HEK293 (cell line): ENCODE measurements around the gene MYO1E.

ENCODE experiments used
- CTCF ChIA-PET: fragments of 350-600 bp; formaldehyde crosslinking; extraction: SDS; loops from one replicate; lab custom pipeline; 2021; ENCODE audit warnings: antibody characterized with exemption; lab: Yijun Ruan, JAX
- POLR2A ChIA-PET: fragments of 300-600 bp; formaldehyde crosslinking; extraction: SDS; loops from one replicate; lab custom pipeline; 2020; ENCODE audit warnings: antibody characterized with exemption, inconsistent platforms; lab: Yijun Ruan, JAX
- H3K27ac ChIP-seq: fragments of 200-500 bp; sonication (Bioruptor generic); 2 replicates; pipeline ENCODE4 v1.5.1; 2014; ENCODE audit warnings: low read depth, low read length, control low read depth, inconsistent platforms; ENCODE audit errors: extremely low read depth
- H3K36me3 ChIP-seq, 2 experiments: fragments of 200-500 bp in 1 of 2; sonication (Bioruptor generic) in 1 of 2; 1 replicate in 1 of 2; 2 replicates in 1 of 2; pipeline ENCODE4 v1.5.1; 2014 to 2017; ENCODE audit warnings: inconsistent platforms in 2 of 2, low read length in 2 of 2; ENCODE audit not compliant: control insufficient read depth in 2 of 2, insufficient read depth in 1 of 2
- H3K4me1 ChIP-seq: fragments of 200-500 bp; sonication (Bioruptor generic); 2 replicates; pipeline ENCODE4 v1.5.1; 2014; ENCODE audit warnings: mild to moderate bottlenecking, low read length, inconsistent platforms; ENCODE audit not compliant: control insufficient read depth, insufficient read depth
- H3K4me3 ChIP-seq: 2 replicates; pipeline ENCODE4 v1.5.1; 2011; ENCODE audit warnings: low read depth, mild to moderate bottlenecking, control low read depth, low read length, moderate library complexity
- H3K9me3 ChIP-seq: fragments of 200-500 bp; sonication (Bioruptor generic); 2 replicates; pipeline ENCODE4 v1.5.1; 2014; ENCODE audit warnings: low read depth, low read length, inconsistent platforms; ENCODE audit not compliant: control insufficient read depth, insufficient read depth
- FEZF1 ChIP-seq: fragments of 450-650 bp; formaldehyde crosslinking; IDR thresholded peaks from 2 replicates; pipeline ENCODE4 v1.5.1; 2016; ENCODE audit warnings: missing biosample characterization, missing genetic modification characterization
- MYNN ChIP-seq: fragments of 450-650 bp; formaldehyde crosslinking; IDR thresholded peaks from 2 replicates; pipeline ENCODE4 v1.5.1; 2016; ENCODE audit warnings: missing biosample characterization, missing genetic modification characterization, borderline replicate concordance
- PRDM6 ChIP-seq: fragments of 450-650 bp; formaldehyde crosslinking; IDR thresholded peaks from 2 replicates; pipeline ENCODE4 v1.5.1; 2017; ENCODE audit warnings: missing biosample characterization, missing genetic modification characterization
- SETDB1 ChIP-seq: IDR thresholded peaks from one replicate; pipeline ENCODE4 v1.6.1; 2017; ENCODE audit warnings: mild to moderate bottlenecking, low read length, moderate library complexity, mixed read lengths; ENCODE audit not compliant: insufficient read length
- SP7 ChIP-seq: fragments of 450-650 bp; formaldehyde crosslinking; IDR thresholded peaks from 2 replicates; pipeline ENCODE4 v1.5.1; 2016; ENCODE audit warnings: missing biosample characterization, missing genetic modification characterization
- ZBTB21 ChIP-seq: fragments of 450-650 bp; formaldehyde crosslinking; IDR thresholded peaks from 2 replicates; pipeline ENCODE4 v1.5.1; 2017; ENCODE audit warnings: missing biosample characterization, missing genetic modification characterization
- ZBTB7A ChIP-seq: fragments of 450-650 bp; formaldehyde crosslinking; IDR thresholded peaks from 2 replicates; pipeline ENCODE4 v1.5.1; 2016; ENCODE audit warnings: low read depth, missing biosample characterization, missing genetic modification characterization
- ZFP41 ChIP-seq: fragments of 450-650 bp; formaldehyde crosslinking; IDR thresholded peaks from 2 replicates; pipeline ENCODE4 v1.5.1; 2016; ENCODE audit warnings: missing biosample characterization, missing genetic modification characterization, borderline replicate concordance
- ZIC2 ChIP-seq: fragments of 450-650 bp; formaldehyde crosslinking; IDR thresholded peaks from 2 replicates; pipeline ENCODE4 v1.5.1; 2016; ENCODE audit warnings: missing biosample characterization, missing genetic modification characterization
- ZNF132 ChIP-seq: fragments of 450-650 bp; formaldehyde crosslinking; IDR thresholded peaks from 2 replicates; pipeline ENCODE4 v1.5.1; 2017; ENCODE audit warnings: missing biosample characterization, missing genetic modification characterization, borderline replicate concordance
- ZNF146 ChIP-seq: fragments of 450-650 bp; formaldehyde crosslinking; IDR thresholded peaks from 2 replicates; pipeline ENCODE4 v1.5.1; 2016; ENCODE audit warnings: missing biosample characterization, missing genetic modification characterization
- ZNF155 ChIP-seq: fragments of 450-650 bp; formaldehyde crosslinking; IDR thresholded peaks from 2 replicates; pipeline ENCODE4 v1.5.1; 2016; ENCODE audit warnings: missing biosample characterization, missing genetic modification characterization
- ZNF214 ChIP-seq: fragments of 450-650 bp; formaldehyde crosslinking; IDR thresholded peaks from 2 replicates; pipeline ENCODE4 v1.5.1; 2017; ENCODE audit warnings: missing biosample characterization, mild to moderate bottlenecking, missing genetic modification characterization, borderline replicate concordance
- ZNF26 ChIP-seq: fragments of 450-650 bp; formaldehyde crosslinking; IDR thresholded peaks from 2 replicates; pipeline ENCODE4 v1.5.1; 2016; ENCODE audit warnings: missing biosample characterization, missing genetic modification characterization
- ZNF280D ChIP-seq: fragments of 450-650 bp; formaldehyde crosslinking; IDR thresholded peaks from 2 replicates; pipeline ENCODE4 v1.5.1; 2016; ENCODE audit warnings: missing biosample characterization, missing genetic modification characterization
- ZNF416 ChIP-seq: fragments of 450-650 bp; formaldehyde crosslinking; IDR thresholded peaks from 2 replicates; pipeline ENCODE4 v1.5.1; 2016; ENCODE audit warnings: missing biosample characterization, missing genetic modification characterization
- ZNF423 ChIP-seq: fragments of 450-650 bp; formaldehyde crosslinking; IDR thresholded peaks from 2 replicates; pipeline ENCODE4 v1.5.1; 2016; ENCODE audit warnings: missing biosample characterization, missing genetic modification characterization
- ZNF473 ChIP-seq: fragments of 450-650 bp; formaldehyde crosslinking; IDR thresholded peaks from 2 replicates; pipeline ENCODE4 v1.5.1; 2017; ENCODE audit warnings: missing biosample characterization, missing genetic modification characterization
- ZNF510 ChIP-seq: fragments of 450-650 bp; formaldehyde crosslinking; IDR thresholded peaks from 2 replicates; pipeline ENCODE4 v1.5.1; 2018; ENCODE audit warnings: mild to moderate bottlenecking, missing genetic modification characterization, missing biosample characterization; ENCODE audit not compliant: insufficient replicate concordance
- ZNF626 ChIP-seq: fragments of 450-650 bp; sonication (Bioruptor Pico); formaldehyde crosslinking; IDR thresholded peaks from 2 replicates; pipeline ENCODE4 v1.5.1; 2018; ENCODE audit warnings: missing biosample characterization, missing genetic modification characterization, inconsistent platforms
- ZNF791 ChIP-seq: fragments of 450-650 bp; formaldehyde crosslinking; IDR thresholded peaks from 2 replicates; pipeline ENCODE4 v1.5.1; 2016; ENCODE audit warnings: missing biosample characterization, missing genetic modification characterization

The MYO1E gene

GRCh38 chr15:59174151-59174834, 198.4 kb downstream of the MYO1E start (continued):
- no peak for TF ChIP-seq ZNF280D
- no peak for TF ChIP-seq ZNF214 (tag by site-specific recombination)
- TF ChIP-seq, all 188 proteins: peak for 0

GRCh38 chr15:59173194-59173593, 199.5 kb downstream of the MYO1E start:
- Histone ChIP-seq H3K27ac (no peak overlapping the region), H3K4me3 (no peak overlapping the region), H3K4me1 (no peaks in the 10 kb centered on the region), H3K9me3 (no peaks in the 10 kb centered on the region), H3K36me3 (peaks cover 0 to 5% of the 10 kb centered on the region in 2 experiments; a peak in 2 of 3 replicates)
- CTCF ChIA-PET = interaction anchor here (1.0 to 2.3 kb wide), 2 partner anchors 7 to 24 kb away, joined by 4 to 13 read pairs; no protein-coding TSS in a partner anchor
- POLR2A ChIA-PET = no interaction called here
- TF ChIP-seq ZFP41 (no peak), ZNF26 (tag by site-specific recombination) (no peak), ZNF626 (tag by site-specific recombination) (no peak), ZNF146 (tag by site-specific recombination) (peak; percentile 76), ZNF155 (tag by site-specific recombination) (no peak)

- Histone ChIP-seq H3K36me3 (peaks cover 0 to 5% of the 10 kb centered on the region in 2 experiments; a peak in 2 of 3 replicates), H3K9me3 (no peaks in the 10 kb centered on the region), H3K4me3 (no peak overlapping the region), H3K27ac (no peak overlapping the region), H3K4me1 (no peaks in the 10 kb centered on the region)
- ChIA-PET CTCF (no interaction called here), POLR2A (no interaction called here)
- TF ChIP-seq ZNF423 (no peak), SP7 (tag by site-specific recombination) (no peak), ZNF510 (tag by site-specific recombination) (no peak), ZIC2 (tag by site-specific recombination) (no peak), FEZF1 (tag by site-specific recombination) (no peak), PRDM6 (tag by site-specific recombination) (no peak), MYNN (tag by site-specific recombination) (no peak), ZNF473 (no peak), ZNF416 (tag by site-specific recombination) (no peak), SETDB1 (no peak), ZNF791 (tag by site-specific recombination) (no peak), ZBTB21 (no peak), ZNF132 (tag by site-specific recombination) (no peak), ZBTB7A (tag by site-specific recombination) (no peak)
These were observed 200.3 kb downstream of the MYO1E start for GRCh38 chr15:59172289-59172901.
